HG02571 (cell line): Measurements from ENCODE around the gene POU5F1.
A peak's percentile ranks its signal among the peaks of the same experiment; 100 is the strongest.
"Not testable (repeated sequence)": the region's sequence is repeated elsewhere in the genome, so short reads cannot be mapped to it uniquely, and the experiment has no call there.

ENCODE experiments used
- ATAC-seq: cut with Tn5 transposase; IDR thresholded peaks from one replicate; pipeline ENCODE4 v1.9.1; 2021; ENCODE audit warnings: mild to moderate bottlenecking, moderate library complexity; ENCODE audit not compliant: unreplicated experiment

The POU5F1 gene

DNA sequence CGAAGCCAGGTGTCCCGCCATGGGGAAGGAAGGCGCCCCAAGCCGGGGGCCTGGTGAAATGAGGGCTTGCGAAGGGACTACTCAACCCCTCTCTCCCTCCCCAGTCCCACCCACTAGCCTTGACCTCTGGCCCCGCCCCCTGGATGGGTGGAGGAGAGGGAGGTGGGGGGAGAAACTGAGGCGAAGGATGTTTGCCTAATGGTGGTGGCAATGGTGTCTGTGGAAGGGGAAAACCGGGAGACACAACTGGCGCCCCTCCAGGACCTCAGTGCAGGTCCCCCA, at the start of gene POU5F1:
TSS of gene POU5F1 (minus strand) at position 83 of the 282 bp plus-strand sequence. CDS start at position 21, 62 bp downstream.
- ATAC-seq: no peak

DNA sequence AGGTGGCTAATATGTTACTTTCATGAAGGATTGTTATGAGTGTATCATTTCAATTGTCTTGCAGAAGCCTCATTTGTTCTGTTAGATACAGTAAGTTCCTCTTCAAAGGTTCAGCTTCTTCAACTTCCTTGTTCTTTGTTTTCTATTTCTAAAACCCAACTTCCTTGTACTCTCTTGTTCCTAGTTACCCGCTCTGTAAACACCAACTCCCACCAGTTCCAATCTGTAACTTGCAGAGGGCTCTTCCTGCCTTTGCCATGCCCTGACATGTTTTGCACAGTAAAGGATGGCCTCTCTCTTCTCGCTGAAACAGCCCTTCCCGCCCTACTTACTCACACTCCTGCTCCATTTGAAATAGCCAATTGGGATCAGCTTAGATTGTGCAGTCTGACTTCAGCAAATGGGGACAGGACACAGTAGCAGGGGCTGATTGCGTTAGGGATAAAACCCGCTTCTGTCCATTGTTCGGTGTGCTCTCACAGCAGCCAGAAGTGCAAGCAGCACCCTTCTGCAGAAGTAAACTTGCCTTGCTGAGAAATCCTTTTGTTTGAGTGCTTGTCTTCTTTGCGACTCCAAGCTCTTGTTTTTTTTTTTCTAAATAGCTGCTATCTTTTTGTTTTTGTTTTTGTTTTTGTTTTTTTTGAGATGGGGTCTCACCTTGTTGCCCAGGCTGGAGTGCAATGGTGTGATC, 45.9 kb upstream of the POU5F1 start:
- ATAC-seq: no peak

DNA sequence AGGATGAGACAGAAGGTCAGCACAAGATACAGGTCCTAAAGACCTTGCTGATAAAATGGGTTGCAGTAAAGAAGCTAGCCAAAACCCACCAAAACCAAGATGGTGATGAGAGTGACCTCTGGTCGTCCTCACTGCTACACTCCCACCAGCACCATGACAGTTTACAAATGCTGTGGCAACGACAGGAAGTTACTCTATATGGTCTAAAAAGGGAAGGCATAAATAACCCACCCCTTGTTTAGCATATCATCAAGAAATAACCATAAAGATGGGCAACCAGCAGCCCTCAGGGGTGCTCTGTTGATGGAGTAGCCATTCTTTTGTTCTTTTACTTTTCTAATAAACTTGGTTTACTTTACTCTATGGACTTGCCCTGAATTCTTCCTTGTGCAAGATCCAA, 44.7 kb upstream of the POU5F1 start:
- not testable (repeated sequence) for ATAC-seq

DNA sequence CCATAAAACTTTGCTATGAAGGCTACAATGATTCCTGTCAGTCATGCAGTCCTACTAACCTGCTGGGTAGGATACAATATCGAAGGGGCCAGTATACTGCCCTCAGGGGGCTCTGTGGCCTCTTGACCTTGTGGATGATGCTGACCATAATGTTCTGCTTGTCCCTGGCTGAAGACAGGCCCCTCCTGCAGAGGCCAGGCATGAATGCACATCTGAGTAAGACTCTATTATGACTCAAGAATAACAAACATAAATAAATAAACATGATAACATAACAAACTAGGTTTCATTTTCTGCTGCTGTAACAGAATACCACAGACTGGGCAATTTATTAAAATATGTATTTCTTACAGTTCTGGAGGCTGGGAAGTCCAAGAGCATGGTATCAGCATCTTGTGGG, 44.0 kb upstream of the POU5F1 start:
- no peak for ATAC-seq

DNA sequence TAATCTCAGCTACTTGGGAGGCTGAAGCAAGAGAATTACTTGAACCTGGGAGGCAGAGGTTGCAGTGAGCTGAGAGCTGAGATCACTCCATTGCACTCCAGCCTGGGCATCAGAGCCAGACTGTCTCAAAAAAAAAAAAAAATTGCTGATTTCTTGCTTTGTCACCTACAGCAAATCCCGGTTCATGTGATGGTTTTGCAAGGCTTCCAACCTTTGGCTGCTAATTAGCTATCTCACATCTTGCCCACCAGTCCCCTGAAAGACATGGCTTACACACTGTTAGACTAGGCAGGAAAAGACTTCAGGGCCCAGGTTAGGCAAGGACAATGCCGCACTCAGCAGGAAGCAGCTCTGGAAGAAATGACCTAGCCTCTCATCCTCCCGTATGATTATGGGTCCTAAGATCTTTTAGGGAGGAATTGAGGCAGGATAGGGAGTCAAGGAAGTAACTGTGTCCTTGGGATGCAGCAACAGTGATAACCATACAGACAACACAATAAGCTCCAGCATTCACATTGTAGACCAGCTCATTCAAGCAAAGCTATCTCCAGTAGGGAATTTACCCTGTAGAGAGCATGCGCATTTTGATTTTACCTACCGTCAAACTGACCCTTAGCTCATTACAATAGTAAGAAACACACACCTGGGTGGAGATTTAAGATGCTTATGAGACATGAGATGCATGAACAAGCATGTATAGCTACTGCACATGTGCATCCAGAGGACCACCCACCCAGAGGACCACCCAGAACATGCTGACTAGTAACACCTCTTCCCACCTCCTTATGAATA, 40.5 kb upstream of the POU5F1 start:
- no peak for ATAC-seq

DNA sequence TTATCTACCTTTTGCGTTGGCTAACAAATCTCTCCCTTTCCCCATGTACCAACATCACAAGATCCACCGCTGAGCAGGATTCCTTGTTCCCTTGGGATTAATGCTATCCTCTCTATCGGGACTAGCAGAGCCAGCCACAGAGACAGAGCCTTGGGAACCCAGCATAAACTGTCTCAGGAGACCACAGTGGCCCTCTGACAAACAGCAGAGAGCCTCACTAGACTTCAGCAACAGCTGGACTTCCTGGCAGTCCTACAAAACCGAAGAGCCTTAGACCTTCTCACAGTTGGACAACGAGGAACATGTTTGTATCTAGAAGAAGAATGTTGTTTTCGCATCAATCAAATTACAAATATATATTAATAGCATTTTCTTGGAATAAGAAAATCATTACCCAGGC, 39.6 kb upstream of the POU5F1 start:
- no peak for ATAC-seq

DNA sequence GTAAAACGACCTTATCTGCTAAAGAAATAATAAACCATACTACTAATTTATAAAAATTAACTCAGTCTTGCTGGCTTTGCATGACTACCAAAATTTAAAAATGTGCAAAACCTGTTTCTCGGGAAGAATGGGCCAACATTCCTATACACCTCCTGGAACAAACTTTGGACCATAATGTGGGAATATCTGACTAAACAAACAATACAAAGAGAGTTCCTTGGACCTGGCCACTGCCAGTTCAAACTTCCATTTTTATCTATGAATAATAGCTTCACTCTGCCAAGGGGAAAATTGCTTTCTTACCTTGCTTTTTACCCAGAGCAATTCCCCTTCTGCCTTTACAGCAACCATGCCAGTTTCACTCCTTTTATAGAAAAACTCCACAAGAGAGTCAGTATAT, 38.7 kb upstream of the POU5F1 start:
- ATAC-seq: no peak

DNA sequence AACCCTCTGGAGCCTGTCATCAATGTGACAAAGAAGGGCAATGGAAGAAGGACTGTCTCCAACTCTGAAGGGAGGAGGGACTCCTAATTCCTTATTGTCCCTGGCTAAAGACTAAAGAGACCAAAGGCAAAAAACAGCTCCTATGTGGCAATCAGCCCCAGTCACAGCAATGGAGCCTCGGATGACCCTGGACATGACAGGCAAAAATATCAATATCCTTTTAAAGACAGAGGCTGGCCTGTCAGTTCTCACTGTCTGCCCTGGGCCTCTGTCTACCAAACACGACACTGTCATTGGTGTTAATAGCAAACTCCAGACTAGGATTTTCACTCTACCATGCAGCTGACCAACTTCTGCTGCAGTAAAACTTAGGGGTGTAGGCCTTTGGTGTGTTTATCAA, 38.0 kb upstream of the POU5F1 start:
- no peak for ATAC-seq

DNA sequence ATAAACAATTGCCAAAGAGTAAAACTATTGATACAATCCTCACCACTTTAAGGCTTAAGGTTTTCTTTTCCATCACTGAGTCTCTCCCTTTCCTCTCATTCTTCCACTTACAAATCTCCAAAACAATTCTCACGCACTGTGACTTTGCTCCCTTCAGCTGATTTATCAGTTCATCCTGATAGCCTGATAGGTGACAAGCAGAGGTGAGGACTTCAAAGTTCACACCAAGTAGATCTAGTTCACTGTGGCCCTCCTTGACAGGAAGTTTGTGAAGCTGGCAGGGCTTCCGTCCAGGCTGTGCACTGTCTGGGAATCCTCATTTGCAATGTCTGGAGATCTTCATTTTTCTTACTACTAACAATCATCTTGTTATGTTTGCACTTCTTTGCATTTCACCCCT, 35.2 kb upstream of the POU5F1 start:
- no peak for ATAC-seq

DNA sequence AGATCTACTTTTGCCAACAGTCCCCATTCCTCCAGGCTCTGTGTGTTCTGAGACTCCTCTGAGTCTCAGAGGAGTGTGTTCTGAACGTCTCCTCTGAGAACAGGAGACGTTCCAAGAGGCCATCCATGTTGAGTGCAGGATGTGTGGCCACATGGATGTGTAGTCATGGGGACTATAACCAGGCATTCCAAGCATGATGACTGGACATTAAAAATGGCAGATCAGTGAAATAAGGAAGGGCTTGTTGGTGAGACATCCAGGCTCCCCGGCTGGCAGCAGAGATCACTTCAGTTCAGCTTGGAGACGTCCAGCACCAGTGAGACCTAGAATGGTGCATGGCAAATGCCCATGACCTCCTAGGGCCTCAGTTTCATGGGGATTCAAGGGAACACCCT, 34.3 kb upstream of the POU5F1 start:
- no peak for ATAC-seq

DNA sequence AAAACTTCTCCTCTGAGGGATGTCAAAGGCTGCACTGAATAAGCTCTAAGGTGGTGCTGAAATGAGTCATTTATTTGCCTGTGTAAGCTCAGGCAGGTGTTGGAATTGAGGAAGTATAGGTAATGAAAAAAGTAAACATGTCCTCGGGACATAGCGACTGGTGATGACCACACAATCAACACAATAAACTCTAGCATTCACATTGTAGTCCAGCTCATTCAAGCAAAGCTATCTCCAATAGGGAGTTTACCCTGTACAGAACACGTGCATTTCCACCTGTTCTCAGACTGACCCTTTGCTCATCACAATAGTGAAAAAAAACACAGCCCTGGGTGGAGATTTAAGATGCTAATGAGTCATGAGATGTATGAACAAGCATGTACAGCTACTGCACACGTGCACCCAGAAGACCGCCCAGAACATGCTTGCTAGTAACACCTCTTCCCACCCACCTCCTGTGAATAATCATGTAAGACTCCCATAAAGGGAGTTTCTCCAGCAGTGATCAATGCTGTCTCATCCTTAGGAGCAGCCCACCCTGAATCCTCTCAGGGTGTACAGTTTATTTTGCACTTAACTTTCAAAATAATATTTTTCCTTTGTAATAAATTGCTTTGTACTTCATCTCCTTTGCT, 33.0 kb upstream of the POU5F1 start:
- peak; percentile 52 for ATAC-seq

DNA sequence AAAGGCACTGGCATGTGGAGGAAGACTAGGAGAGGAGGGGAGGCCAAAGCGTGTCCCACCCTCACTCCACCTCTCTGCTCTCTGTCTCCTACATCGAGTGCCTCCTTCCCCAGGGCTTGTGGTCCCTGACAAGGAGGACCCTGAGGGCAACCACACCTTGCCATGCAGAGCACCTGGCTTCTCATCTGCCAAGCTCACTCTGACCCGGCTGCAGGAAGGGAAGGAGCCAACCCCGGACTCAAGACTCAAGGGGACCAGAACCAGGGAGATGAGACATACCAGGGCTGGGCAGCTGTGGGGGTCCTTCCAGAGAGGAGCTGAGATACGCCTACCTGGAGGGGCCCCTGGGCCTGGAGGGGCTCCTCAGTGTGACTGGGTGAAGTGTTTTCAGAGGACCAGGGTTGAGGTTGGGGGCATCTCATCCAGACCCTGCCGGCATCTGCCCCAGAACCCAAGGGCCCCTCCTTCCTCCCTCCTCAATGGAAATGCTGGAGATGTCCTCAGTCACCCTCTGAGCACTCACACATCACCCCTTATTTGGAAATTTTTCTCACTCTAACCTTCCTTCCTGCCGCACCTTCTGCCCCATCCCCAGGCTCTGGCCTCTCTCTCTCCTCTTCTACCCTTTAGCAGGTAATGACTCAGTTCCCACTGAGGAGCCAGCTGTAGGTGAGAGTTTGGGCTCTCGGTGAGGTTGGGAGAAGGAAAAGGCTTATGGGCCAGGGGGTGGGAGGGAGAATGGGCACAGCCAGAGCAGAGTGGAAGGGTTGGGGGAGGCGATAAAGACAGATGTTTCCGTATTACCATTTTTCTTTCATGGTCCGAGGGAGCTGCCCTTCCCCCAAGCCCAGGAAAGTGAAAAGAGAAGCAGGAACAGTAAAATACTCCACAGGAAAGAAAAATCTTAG, 32.0 kb upstream of the POU5F1 start:
- no peak for ATAC-seq

DNA sequence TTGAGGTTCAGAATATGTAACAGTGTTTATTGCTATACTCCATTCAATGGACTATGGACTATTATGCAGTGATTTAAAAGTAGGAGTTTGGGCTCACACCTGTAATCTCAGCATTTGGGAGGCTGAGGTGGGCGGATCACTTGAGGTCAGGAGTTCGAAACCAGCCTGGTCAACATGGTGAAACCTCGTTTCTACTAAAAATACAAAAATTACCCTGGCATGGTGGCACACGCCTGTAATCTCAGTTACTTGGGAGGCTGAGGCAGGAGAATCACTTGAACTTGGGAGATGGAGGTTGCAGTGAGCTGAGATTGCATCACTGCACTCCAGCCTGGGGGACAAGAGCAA, 28.6 kb upstream of the POU5F1 start:
- not testable (repeated sequence) for ATAC-seq

DNA sequence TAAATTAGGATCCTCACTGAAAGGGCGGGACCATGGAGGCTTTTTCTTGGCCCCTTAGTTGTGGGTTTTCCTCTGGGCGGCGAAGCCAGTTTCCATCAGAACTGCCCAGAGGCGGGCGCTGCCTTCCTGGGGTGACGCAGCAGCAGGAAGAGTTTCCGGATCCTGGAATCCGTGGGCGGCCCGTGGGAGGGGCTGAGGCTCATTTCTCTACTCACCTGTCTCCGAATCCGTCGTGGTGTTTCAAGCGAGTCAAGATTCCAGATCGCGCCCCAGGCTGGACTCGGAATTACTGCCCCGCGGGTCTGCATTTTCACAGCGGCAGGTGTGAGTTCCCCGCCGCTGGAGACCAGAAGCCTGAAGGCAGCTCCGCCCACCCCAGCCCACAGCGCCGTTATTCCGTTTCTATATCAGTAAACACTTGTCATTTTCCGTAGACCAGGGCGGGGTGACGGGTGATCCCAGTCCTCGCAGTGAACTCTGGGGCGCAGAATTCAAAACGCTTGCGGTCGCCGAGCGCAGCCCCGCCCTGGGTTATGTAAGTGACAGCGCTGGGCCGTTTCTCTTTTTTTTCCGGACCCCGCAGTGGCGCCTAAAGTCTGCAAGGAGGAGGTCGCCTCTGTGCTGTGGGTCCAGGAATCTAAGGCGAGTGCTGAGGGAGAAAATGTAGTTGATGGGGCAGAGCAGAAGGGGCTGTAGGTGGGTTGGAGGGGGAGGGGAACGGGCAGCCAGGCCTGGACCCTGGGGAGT, 27.2 kb upstream of the POU5F1 start:
- ATAC-seq: peak; percentile 60

DNA sequence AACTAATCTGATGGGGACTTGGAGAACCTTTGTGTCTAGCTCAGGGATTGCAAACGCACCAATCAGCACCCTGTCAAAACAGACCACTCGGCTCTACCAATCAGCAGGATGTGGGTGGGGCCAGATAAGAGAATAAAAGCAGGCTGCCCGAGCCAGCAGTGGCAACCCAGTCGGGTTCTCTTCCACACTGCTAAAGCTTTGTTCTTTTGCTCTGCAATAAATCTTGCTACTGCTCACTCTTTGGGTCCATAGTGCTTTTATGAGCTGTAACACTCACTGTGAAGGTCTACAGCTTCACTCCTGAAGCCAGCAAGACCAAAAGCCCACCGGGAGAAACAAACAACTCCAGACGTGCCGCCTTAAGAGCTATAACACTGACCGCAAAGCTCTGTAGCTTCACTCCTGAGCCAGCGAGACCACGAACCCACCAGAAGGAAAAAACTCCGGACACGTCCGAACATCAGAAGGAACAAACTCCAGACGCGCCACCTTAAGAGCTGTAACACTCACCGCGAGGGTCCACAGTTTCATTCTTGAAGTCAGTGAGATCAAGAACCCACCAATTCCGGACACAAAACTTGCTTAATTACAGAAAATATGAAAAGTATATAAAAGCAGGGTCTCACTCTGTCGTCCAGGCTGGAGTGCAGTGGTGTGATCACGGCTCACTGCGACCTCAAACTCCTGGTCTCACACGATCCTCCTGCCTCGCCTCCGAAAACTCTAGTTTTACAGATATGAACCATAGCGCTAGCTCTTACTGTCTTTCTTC, 26.0 kb upstream of the POU5F1 start:
- ATAC-seq: not testable (repeated sequence)

DNA sequence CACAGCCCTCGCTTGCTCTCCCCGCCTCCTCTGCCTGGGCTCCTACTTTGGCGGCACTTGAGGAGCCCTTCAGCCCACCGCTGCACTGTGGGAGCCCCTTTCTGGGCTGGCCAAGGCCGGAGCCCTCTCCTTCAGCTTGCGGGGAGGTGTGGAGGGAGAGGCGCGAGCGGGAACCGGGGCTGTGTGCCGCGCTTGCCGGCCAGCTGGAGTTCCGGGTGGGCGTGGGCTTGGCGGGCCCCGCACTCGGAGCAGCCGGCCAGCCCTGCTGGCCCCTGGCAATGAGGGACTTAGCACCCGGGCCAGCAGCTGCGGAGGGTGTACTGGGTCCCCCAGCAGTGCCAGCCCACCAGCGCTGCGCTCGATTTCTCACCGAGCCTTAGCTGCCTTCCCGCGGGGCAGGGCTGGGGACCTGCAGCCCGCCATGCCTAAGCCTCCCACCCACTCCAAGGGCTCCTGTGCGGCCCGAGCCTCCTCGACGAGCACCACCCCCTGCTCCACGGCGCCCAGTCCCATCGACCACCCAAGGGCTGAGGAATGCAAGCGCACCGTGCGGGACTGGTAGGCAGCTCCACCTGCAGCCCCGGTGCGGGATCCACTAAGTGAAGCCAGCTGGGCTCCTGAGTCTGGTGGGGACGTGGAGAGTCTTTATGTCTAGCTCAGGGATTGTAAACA, 25.0 kb upstream of the POU5F1 start:
- ATAC-seq: not testable (repeated sequence)

DNA sequence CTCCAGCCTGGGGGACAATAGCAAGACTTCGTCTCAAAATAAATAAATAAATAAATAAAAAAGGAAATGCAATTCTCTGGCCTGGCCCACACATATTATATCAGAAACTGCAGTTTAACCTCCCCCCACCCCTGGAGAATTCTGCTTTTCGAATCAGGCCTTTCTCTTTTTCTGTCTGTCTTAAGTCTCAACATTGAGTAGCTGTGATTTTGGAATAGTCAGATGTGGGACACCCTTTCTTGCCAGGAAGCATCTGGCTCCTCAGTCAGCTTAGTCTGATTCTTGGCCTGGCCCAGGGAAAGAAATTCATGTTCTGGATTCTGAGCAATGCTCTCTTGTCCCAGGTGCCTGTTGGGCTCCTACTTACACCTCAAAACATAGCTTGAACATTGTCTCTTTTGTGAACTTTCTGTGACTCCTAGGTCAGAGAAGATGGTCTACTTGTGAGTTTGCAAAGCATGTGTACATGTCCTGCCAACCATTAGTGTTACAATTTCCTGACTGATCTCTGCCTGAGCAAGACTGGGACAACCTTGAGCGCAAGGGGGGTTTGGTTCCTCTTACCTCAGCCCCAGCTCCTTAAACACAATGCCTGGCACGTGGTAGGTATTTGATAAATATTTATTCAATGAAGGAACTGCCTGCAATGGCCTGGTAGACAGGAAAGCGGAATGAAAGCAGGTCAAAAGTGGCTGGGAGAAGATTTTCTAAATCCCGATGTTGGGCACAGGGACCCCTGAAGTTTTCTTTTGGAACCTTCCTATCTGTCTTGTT, 23.8 kb upstream of the POU5F1 start:
- ATAC-seq: no peak

DNA sequence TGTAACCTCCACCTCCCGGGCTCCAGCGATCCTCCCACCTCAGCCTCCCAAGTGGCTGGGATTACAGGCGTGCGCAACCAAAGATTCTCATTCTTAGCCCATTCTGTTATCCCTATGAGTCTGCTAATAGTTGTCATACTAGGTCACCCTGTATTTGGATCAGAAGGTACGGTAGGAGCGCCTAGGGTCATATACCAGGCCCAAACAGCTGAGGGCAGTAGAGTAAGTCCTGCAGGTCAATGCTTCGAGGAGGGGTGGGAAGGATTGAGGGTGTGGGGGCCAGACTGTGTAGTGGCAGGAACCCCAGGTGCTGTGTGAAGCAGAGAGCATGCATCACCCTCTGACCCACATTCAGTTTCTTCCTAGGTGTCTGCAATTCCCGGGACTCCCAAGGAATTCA, 22.7 kb upstream of the POU5F1 start:
- ATAC-seq: no peak
